ENCODE data around the gene SYT2.

GRCh38 chr1:202688401-202688800, 21.9 kb downstream of the SYT2 start:
- TF ChIP-seq CTCF (IDR thresholded peaks at IDR 0.05) (no peak), EZH2phosphoT487 (IDR thresholded peaks at IDR 0.05) (no peak)
